IMR-90 (cell line): ENCODE data around the gene FOXL2NB. TPM values are rescaled to one million over a fixed set of nuclear protein-coding genes. Genes with fewer than 3 reads are reported as not detected.

Source experiments
- ATAC-seq: fragments of 200-7000 bp; cut with Tn5 transposase; 2 replicates; pipeline ENCODE4 v1.9.1; 2020; ENCODE audit warnings: low read depth, mild to moderate bottlenecking, moderate library complexity
- BruUV-seq: library from RNA; stranded (reverse); fragments of 400-500 nt; replicated peaks from 2 replicates; lab custom pipeline; 2021; lab: Mats Ljungman, UMichigan
- CTCF ChIA-PET: fragments of 300-600 bp; formaldehyde crosslinking; extraction: SDS; loops from one replicate; lab custom pipeline; 2021; ENCODE audit warnings: antibody characterized with exemption; lab: Yijun Ruan, JAX
- POLR2A ChIA-PET: fragments of 300-600 bp; sonication (Branson Sonifier 250); formaldehyde crosslinking; loops from one replicate; lab custom pipeline; 2022; ENCODE audit warnings: antibody characterized with exemption; ENCODE audit not compliant: unreplicated experiment; lab: Charles Lee
- DNase-seq: peaks from one replicate; pipeline ENCODE4 v3.0.0; 2013
- H2AFZ ChIP-seq: replicated peaks from 2 replicates; pipeline ENCODE3; 2013; ENCODE audit warnings: low read length, mild to moderate bottlenecking; ENCODE audit not compliant: poor library complexity
- H2AK5ac ChIP-seq: 2 replicates; pipeline ENCODE4 v1.6.1; 2013; ENCODE audit warnings: low read depth, low read length, inconsistent platforms
- H2AK9ac ChIP-seq: replicated peaks from 2 replicates; pipeline ENCODE3; 2013; ENCODE audit warnings: mild to moderate bottlenecking, low read depth, low read length, moderate library complexity; ENCODE audit not compliant: poor library complexity
- H2BK120ac ChIP-seq: 2 replicates; pipeline ENCODE4 v1.6.1; 2013; ENCODE audit warnings: low read depth, low read length, inconsistent platforms
- H2BK15ac ChIP-seq: 3 replicates; pipeline ENCODE4 v1.6.1; 2013; ENCODE audit warnings: low read depth, low read length, inconsistent platforms
- H2BK20ac ChIP-seq: 2 replicates; pipeline ENCODE4 v1.6.1; 2013; ENCODE audit warnings: low read depth, mild to moderate bottlenecking, inconsistent platforms, low read length, moderate library complexity
- H2BK5ac ChIP-seq: 2 replicates; pipeline ENCODE4 v1.6.1; 2013; ENCODE audit warnings: mild to moderate bottlenecking, low read depth, low read length, inconsistent platforms; ENCODE audit not compliant: poor library complexity, severe bottlenecking
- H3K14ac ChIP-seq: replicated peaks from 2 replicates; pipeline ENCODE4 v1.6.1; 2013; ENCODE audit warnings: low read depth, low read length, inconsistent platforms
- H3K18ac ChIP-seq: 2 replicates; pipeline ENCODE4 v1.6.1; 2013; ENCODE audit warnings: low read depth, low read length, control low read depth
- H3K23ac ChIP-seq: 2 replicates; pipeline ENCODE4 v1.6.1; 2013; ENCODE audit warnings: low read depth, low read length, inconsistent platforms
- H3K27ac ChIP-seq: 2 replicates; pipeline ENCODE4 v1.5.1; 2013; ENCODE audit warnings: mild to moderate bottlenecking, control low read depth, low read length; ENCODE audit not compliant: insufficient read depth
- H3K27me3 ChIP-seq: 2 replicates; pipeline ENCODE4 v1.6.1; 2013; ENCODE audit warnings: low read length; ENCODE audit not compliant: control insufficient read depth, insufficient read depth
- H3K36me3 ChIP-seq: 2 replicates; pipeline ENCODE4 v1.6.1; 2013; ENCODE audit warnings: low read length, mixed read lengths; ENCODE audit not compliant: control insufficient read depth, insufficient read depth
- H3K4ac ChIP-seq: 2 replicates; pipeline ENCODE4 v1.6.1; 2013; ENCODE audit warnings: low read depth, low read length, inconsistent platforms
- H3K4me1 ChIP-seq: 2 replicates; pipeline ENCODE4 v1.6.1; 2013; ENCODE audit warnings: low read length, mixed read lengths; ENCODE audit not compliant: control insufficient read depth, insufficient read depth
- H3K4me2 ChIP-seq: 2 replicates; pipeline ENCODE4 v1.6.1; 2013; ENCODE audit warnings: low read depth, mild to moderate bottlenecking, control low read depth, low read length, moderate library complexity
- H3K4me3 ChIP-seq: 2 replicates; pipeline ENCODE4 v1.5.1; 2013; ENCODE audit warnings: low read depth, mild to moderate bottlenecking, control low read depth, low read length, moderate library complexity; ENCODE audit not compliant: insufficient read depth
- H3K56ac ChIP-seq: 2 replicates; pipeline ENCODE4 v1.6.1; 2013; ENCODE audit warnings: low read length, inconsistent platforms; ENCODE audit not compliant: insufficient read depth; ENCODE audit errors: extremely low read depth
- H3K79me1 ChIP-seq, 2 experiments: 2 replicates each; pipeline ENCODE4 v1.6.1; 2013; ENCODE audit warnings: low read length in 2 of 2, inconsistent platforms in 1 of 2, low read depth in 1 of 2
- H3K9ac ChIP-seq: 2 replicates; pipeline ENCODE4 v1.6.1; 2013; ENCODE audit warnings: low read depth, low read length, control low read depth
- H3K9me1 ChIP-seq: 2 replicates; pipeline ENCODE4 v1.6.1; 2013; ENCODE audit warnings: low read length, inconsistent platforms; ENCODE audit not compliant: insufficient read depth
- H3K9me3 ChIP-seq: 2 replicates; pipeline ENCODE4 v1.6.1; 2013; ENCODE audit warnings: low read length; ENCODE audit not compliant: control insufficient read depth, insufficient read depth
- H4K20me1 ChIP-seq: 2 replicates; pipeline ENCODE4 v1.6.1; 2013; ENCODE audit warnings: low read length, inconsistent platforms; ENCODE audit not compliant: insufficient read depth
- H4K5ac ChIP-seq: 2 replicates; pipeline ENCODE4 v1.6.1; 2013; ENCODE audit warnings: mild to moderate bottlenecking, low read depth, low read length, control low read depth
- H4K8ac ChIP-seq, 2 experiments: 2 replicates each; pipeline ENCODE4 v1.6.1; 2013; ENCODE audit warnings: low read depth in 2 of 2, low read length in 2 of 2, control low read depth in 1 of 2, inconsistent platforms in 1 of 2
- H4K91ac ChIP-seq: 2 replicates; pipeline ENCODE4 v1.6.1; 2013; ENCODE audit warnings: low read depth, low read length, inconsistent platforms; ENCODE audit not compliant: insufficient read depth
- MAFK ChIP-seq: IDR thresholded peaks from 2 replicates; pipeline ENCODE4 v1.6.1; 2012; ENCODE audit warnings: low read depth, low read length, improper control_type of control experiment
- RFX5 ChIP-seq: IDR thresholded peaks from 2 replicates; pipeline ENCODE4 v1.8.0; 2012; ENCODE audit warnings: low read depth, mild to moderate bottlenecking, low read length, moderate library complexity
- SMC3 ChIP-seq: fragments of 150-350 bp; IDR thresholded peaks from 2 replicates; pipeline ENCODE4 v1.6.1; 2016; ENCODE audit warnings: low read depth, mild to moderate bottlenecking, antibody characterized with exemption, low read length, moderate library complexity
- WGBS, 2 experiments: methylation state at CpG; one replicate each; pipeline versions ENCODE4 v1.1.5 to v1.1.7; 2013; ENCODE audit warnings: missing lambda C conversion rate in 2 of 2; ENCODE audit not compliant: insufficient read length in 1 of 2; ENCODE audit errors: extremely low coverage in 2 of 2; 5-methylcytosine and 5-hydroxymethylcytosine counted together
- dilution Hi-C: fragments of 300-500 bp; cut with HindIII; formaldehyde crosslinking; loops from one replicate; pipeline ENCODE4 v1.14.3; 2018; ENCODE audit warnings: low sequenced_read_pairs; ENCODE audit not compliant: unreplicated experiment
- in situ Hi-C: fragments of 300-500 bp; cut with MboI; formaldehyde crosslinking; loops from 3 replicates; pipeline ENCODE4 v1.14.3; 2019; ENCODE audit warnings: low sequenced_read_pairs, inconsistent platforms, mixed read lengths
- intact Hi-C: fragments of 100-400 bp; cut with micrococcal nuclease; formaldehyde crosslinking; loops from 2 replicates; pipeline ENCODE4 v1.10.0; 2022
- polyA plus RNA-seq, 3 experiments: library from polyadenylated mRNA; depleted of rRNA; stranded (reverse); fragments of >200 nt; gene quantifications; 2 replicates each; pipeline ENCODE4 v1.2.3, GENCODE V29; 2012; ENCODE audit warnings: low replicate concordance in 1 of 3
- total RNA-seq: library from RNA; depleted of rRNA; stranded (reverse); fragments of >200 nt; gene quantifications from 2 replicates; pipeline ENCODE4 v1.2.3, GENCODE V29; 2012; rRNA removed

Gene FOXL2NB
- total and polyA plus RNA-seq, 2 of the 4 experiments (the other 2 are of a cell fraction): under 0.01 to 0.05 TPM

- H3K9ac ChIP-seq: no peak overlapping the region
- H2BK20ac ChIP-seq: no peak overlapping the region
- no peak overlapping the region for H4K91ac ChIP-seq
- ChIA-PET POLR2A (no interaction called here), CTCF (no interaction called here)
- no peaks in the 10 kb centered on the region for H3K79me1 ChIP-seq
- no peak overlapping the region for H3K27ac ChIP-seq
- no peak for ATAC-seq
- in situ Hi-C loops: no loop called here
- no peak overlapping the region for H2AFZ ChIP-seq
- H4K20me1 ChIP-seq: no peaks in the 10 kb centered on the region
- no peak overlapping the region for H3K4me2 ChIP-seq
- DNase-seq: no peak
- no peak overlapping the region for H3K56ac ChIP-seq
- 0 out of 2 replicates have a peak, but pooled peaks cover 2% of the 10 kb centered on the region for H3K27me3 ChIP-seq
- intact Hi-C loops: no loop called here
- H2AK9ac ChIP-seq: no peak overlapping the region
- no peak overlapping the region for H2BK120ac ChIP-seq
- no TSS peak for BruUV-seq
- H3K23ac ChIP-seq: no peak overlapping the region
- no peaks in the 10 kb centered on the region for H3K36me3 ChIP-seq
- no peaks in the 10 kb centered on the region for H3K9me1 ChIP-seq
- no peak overlapping the region for H2AK5ac ChIP-seq
- no peaks in the 10 kb centered on the region for H3K9me3 ChIP-seq
- whole genome bisulfite sequencing, 2 experiments: no CpG with 5 or more reads among the region's 1 CpG
- H2BK5ac ChIP-seq: no peak overlapping the region
- TF ChIP-seq SMC3: no peak
- TF ChIP-seq RFX5: no peak
- TF ChIP-seq MAFK: peak; percentile 89
- H3K4me1 ChIP-seq: no peaks in the 10 kb centered on the region
- H3K18ac ChIP-seq: no peak overlapping the region
- H2BK15ac ChIP-seq: no peak overlapping the region
- no peak overlapping the region for H4K5ac ChIP-seq
- H3K14ac ChIP-seq: no peak overlapping the region
- H3K4ac ChIP-seq: no peak overlapping the region
- dilution Hi-C loops: no loop called here
- no peak overlapping the region for H3K4me3 ChIP-seq
- no peak overlapping the region for H4K8ac ChIP-seq
These were observed 48.7 kb downstream of the FOXL2NB start for GRCh38 chr3:138995706-138996105.

Other genes with a start within 250 kb of the FOXL2NB start
- 6.3 and 7.5 TPM in 2 replicates for gene PIK3CB, start 112.3 kb upstream of the FOXL2NB start, total RNA-seq
- 5.2 and 6.8 TPM in 2 replicates for gene PIK3CB, start 112.3 kb upstream of the FOXL2NB start, polyA plus RNA-seq (2012; rRNA removed)
- not detected in 2 replicates for gene FOXL2, start 80 bp upstream of the FOXL2NB start, total RNA-seq
- gene FOXL2, start 80 bp upstream of the FOXL2NB start, polyA plus RNA-seq (2012; rRNA removed): 0.07 TPM in 2 replicates
- gene PRR23A, start 59.1 kb downstream of the FOXL2NB start, total RNA-seq: not detected in 2 replicates
- gene PRR23A, start 59.1 kb downstream of the FOXL2NB start, polyA plus RNA-seq (2012; rRNA removed): not detected in 2 replicates
- not detected in 2 replicates for gene PRR23B, start 73.7 kb downstream of the FOXL2NB start, total RNA-seq
- not detected in 2 replicates for gene PRR23B, start 73.7 kb downstream of the FOXL2NB start, polyA plus RNA-seq (2012; rRNA removed)
- gene PRR23C, start 97.7 kb downstream of the FOXL2NB start, total RNA-seq: not detected in 2 replicates
- not detected in 2 replicates for gene PRR23C, start 97.7 kb downstream of the FOXL2NB start, polyA plus RNA-seq (2012; rRNA removed)